Fibroblast of pulmonary artery (primary cell): ENCODE data around the gene CRYGB.

Source experiments
- DNase-seq: peaks from one replicate; pipeline ENCODE4 v3.0.0-alpha.2; 2010; ENCODE audit warnings: low read depth
- H3K4me3 ChIP-seq: replicated peaks from 2 replicates; pipeline ENCODE4 v1.5.1; 2011; ENCODE audit warnings: low read depth, mild to moderate bottlenecking, control low read depth, low read length, moderate library complexity
- TF ChIP-seq, protein P1 (sequence below): IDR thresholded peaks from 2 replicates; pipeline ENCODE4 v1.5.1; 2011; ENCODE audit warnings: mild to moderate bottlenecking, control low read depth, low read length, inconsistent platforms; ENCODE audit errors: missing control alignments

The CRYGB gene, protein sequence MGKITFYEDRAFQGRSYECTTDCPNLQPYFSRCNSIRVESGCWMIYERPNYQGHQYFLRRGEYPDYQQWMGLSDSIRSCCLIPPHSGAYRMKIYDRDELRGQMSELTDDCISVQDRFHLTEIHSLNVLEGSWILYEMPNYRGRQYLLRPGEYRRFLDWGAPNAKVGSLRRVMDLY

GRCh38 chr2:208146006-208146405 is at the start of gene CRYGB:
TSS of gene CRYGB (minus strand) at chr2:208146158. CDS start at chr2:208146120, 38 bp downstream.
- no peak within 1 kb of the TSS for H3K4me3 ChIP-seq
- TF ChIP-seq, protein P1, sequence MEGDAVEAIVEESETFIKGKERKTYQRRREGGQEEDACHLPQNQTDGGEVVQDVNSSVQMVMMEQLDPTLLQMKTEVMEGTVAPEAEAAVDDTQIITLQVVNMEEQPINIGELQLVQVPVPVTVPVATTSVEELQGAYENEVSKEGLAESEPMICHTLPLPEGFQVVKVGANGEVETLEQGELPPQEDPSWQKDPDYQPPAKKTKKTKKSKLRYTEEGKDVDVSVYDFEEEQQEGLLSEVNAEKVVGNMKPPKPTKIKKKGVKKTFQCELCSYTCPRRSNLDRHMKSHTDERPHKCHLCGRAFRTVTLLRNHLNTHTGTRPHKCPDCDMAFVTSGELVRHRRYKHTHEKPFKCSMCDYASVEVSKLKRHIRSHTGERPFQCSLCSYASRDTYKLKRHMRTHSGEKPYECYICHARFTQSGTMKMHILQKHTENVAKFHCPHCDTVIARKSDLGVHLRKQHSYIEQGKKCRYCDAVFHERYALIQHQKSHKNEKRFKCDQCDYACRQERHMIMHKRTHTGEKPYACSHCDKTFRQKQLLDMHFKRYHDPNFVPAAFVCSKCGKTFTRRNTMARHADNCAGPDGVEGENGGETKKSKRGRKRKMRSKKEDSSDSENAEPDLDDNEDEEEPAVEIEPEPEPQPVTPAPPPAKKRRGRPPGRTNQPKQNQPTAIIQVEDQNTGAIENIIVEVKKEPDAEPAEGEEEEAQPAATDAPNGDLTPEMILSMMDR: no peak

DNA sequence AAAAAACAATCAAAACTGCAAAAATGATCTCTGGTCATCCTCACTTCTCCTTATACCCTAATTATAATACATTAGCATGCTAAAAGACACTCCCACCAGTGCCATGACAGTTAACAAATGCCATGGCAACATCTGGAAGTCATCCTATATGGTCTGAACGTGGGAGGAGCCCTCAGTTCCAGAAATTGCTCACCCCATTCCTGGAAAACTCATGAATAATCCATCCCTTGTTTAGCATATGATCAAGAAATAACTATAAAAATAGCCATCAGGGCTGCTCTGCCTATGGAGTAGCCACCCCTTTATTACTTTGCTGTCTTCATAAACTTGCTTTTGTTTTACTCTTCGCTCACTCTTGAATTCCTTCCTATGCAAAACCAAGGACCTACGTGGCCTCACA is 49.6 kb upstream of the CRYGB start:
- no peak for DNase-seq
- TF ChIP-seq, protein P1: no peak
- H3K4me3 ChIP-seq: no peak overlapping the region

More at GRCh38 chr2:208146006-208146405, at the start of gene CRYGB:
- no peak for DNase-seq

DNA sequence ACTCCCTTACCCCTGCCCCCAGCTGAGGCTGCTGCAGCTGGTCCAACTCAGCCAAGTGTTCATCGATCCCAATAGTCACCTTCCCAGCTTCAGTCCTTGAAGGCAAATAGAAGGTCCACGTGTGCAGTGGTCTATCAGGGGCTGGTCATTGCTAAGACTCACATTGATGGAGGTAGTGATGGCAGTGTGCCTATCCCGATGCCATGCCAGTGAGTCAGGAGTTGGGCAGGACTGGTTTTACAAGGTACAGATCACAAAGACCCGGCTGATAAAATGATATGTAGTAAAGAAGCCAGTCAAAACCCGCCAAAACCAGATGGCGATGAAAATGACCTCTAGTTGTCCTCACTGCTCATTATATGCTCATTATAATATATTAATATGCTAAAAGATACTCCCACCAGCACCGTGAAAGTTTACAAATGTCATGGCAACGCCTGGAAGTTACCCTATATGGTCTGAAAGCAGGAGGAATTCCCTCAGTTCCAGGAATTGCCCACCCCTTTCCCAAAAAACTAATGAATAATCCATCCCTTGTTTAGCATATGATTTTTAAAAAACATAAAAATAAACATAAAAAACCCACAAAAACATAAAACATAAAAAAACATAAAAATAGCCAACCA is 46.8 kb upstream of the CRYGB start:
- DNase-seq: no peak
- no peak overlapping the region for H3K4me3 ChIP-seq
- TF ChIP-seq, protein P1: no peak

DNA sequence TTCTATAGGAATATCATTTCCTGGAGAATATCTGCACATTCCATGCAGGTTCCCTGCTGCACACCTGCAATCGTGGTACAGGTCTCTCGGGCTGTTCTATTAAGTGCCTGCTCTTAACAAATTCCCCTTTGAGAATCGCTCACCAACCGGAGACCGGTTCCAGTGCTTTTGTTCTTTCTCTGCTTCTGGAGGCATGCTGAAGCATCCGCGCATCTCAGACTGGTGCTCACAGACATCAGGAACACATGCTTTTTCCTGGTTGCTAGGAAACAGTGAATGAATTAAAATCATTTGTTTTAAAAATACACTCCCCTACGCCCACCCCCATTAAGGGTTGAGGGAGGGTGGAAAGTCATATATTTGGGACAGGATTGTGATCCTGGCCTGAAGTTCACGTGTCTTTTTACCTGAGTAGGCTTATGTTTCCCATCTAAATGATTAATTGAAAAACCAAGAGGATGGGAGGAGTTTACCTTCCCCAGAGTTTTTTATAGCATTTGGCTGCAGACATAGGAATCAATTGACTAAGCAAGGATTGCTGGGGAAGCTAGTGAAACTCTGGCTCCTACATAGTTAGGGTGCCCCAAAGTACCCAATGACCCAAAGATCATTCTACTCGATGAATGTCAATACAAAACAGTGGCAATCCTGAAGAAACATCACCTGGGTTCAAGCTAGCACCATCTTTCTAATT is 44.0 kb upstream of the CRYGB start, which contains the start of gene C2orf80:
C2orf80 (minus strand) TSS at position 221 of the 694 bp plus-strand sequence. CDS start 3,044 bp downstream, outside the sequence.
- TF ChIP-seq, protein P1: no peak
- no peak for DNase-seq
- no peak within 1 kb of the TSS for H3K4me3 ChIP-seq

DNA sequence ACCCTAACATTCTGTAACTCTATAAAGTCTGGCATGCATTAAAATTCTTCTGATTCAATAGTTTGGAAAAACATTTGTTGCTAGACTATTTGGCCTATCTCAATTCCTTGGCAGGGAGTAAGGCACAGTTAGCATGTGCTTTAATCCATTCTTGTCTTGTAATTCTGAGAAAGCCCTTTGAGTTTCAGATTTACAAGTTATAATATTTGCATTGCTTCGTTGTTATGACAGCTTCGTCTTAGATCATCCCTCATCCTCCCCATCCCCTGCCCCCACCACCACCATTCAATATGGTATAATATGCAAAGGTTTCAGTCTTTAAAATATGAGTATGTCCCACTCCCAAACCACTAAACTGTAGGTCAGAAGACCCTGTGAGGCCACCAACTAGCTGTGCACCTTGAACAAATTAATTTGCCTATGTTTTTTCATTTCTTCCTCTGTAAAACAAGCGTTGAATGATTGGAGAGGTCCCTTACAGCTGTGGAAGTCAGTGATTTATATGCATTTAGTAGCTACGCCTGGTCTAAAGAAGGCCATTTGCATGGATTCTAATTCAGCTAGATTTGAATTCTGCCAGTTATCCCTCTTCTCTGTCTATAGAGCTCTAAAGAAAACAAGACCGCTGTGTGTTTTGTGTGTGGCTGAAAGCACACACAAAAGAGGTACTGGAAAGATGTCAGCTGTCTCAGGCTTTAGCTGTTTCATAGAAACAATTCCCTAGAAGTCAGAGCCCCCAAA is 43.3 kb upstream of the CRYGB start:
- TF ChIP-seq, protein P1: no peak
- H3K4me3 ChIP-seq: no peak overlapping the region
- DNase-seq: no peak

DNA sequence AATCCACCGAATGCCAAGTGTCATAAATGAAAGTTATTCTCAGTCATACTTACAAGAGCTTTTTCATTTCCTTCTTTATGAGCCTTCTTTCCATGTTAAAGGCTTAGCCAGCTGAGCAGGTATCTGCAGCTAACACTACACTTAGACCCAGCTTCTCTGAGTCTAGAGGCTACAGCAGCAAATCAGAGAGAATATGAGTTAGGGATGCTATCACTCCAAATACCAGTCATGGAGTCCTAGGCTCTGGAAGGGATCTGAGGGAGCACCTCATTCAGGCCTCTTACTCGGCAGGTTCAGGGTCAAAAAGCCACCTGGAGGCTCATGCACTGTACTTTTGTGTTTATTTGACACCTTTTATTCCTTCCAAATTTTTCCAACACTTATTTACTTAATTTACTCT is 40.9 kb upstream of the CRYGB start:
- H3K4me3 ChIP-seq: no peak overlapping the region
- no peak for DNase-seq
- TF ChIP-seq, protein P1: no peak
